IMR-90 (cell line): ENCODE data around the gene PARP12. TPM values are rescaled to one million over a fixed set of nuclear protein-coding genes. Genes with fewer than 3 reads are reported as not detected.

ENCODE experiments used
- ATAC-seq: fragments of 200-7000 bp; cut with Tn5 transposase; 2 replicates; pipeline ENCODE4 v1.9.1; 2020; ENCODE audit warnings: low read depth, mild to moderate bottlenecking, moderate library complexity
- BruUV-seq: library from RNA; stranded (reverse); fragments of 400-500 nt; replicated peaks from 2 replicates; lab custom pipeline; 2021; lab: Mats Ljungman, UMichigan
- CTCF ChIA-PET: fragments of 300-600 bp; formaldehyde crosslinking; extraction: SDS; loops from one replicate; lab custom pipeline; 2021; ENCODE audit warnings: antibody characterized with exemption; lab: Yijun Ruan, JAX
- POLR2A ChIA-PET: fragments of 300-600 bp; sonication (Branson Sonifier 250); formaldehyde crosslinking; loops from one replicate; lab custom pipeline; 2022; ENCODE audit warnings: antibody characterized with exemption; ENCODE audit not compliant: unreplicated experiment; lab: Charles Lee
- DNase-seq: peaks from one replicate; pipeline ENCODE4 v3.0.0; 2013
- H2AFZ ChIP-seq: replicated peaks from 2 replicates; pipeline ENCODE3; 2013; ENCODE audit warnings: low read length, mild to moderate bottlenecking; ENCODE audit not compliant: poor library complexity
- H2AK5ac ChIP-seq: 2 replicates; pipeline ENCODE4 v1.6.1; 2013; ENCODE audit warnings: low read depth, low read length, inconsistent platforms
- H2AK9ac ChIP-seq: replicated peaks from 2 replicates; pipeline ENCODE3; 2013; ENCODE audit warnings: mild to moderate bottlenecking, low read depth, low read length, moderate library complexity; ENCODE audit not compliant: poor library complexity
- H2BK120ac ChIP-seq: 2 replicates; pipeline ENCODE4 v1.6.1; 2013; ENCODE audit warnings: low read depth, low read length, inconsistent platforms
- H2BK15ac ChIP-seq: 3 replicates; pipeline ENCODE4 v1.6.1; 2013; ENCODE audit warnings: low read depth, low read length, inconsistent platforms
- H2BK20ac ChIP-seq: 2 replicates; pipeline ENCODE4 v1.6.1; 2013; ENCODE audit warnings: low read depth, mild to moderate bottlenecking, inconsistent platforms, low read length, moderate library complexity
- H2BK5ac ChIP-seq: 2 replicates; pipeline ENCODE4 v1.6.1; 2013; ENCODE audit warnings: mild to moderate bottlenecking, low read depth, low read length, inconsistent platforms; ENCODE audit not compliant: poor library complexity, severe bottlenecking
- H3K14ac ChIP-seq: replicated peaks from 2 replicates; pipeline ENCODE4 v1.6.1; 2013; ENCODE audit warnings: low read depth, low read length, inconsistent platforms
- H3K18ac ChIP-seq: 2 replicates; pipeline ENCODE4 v1.6.1; 2013; ENCODE audit warnings: low read depth, low read length, control low read depth
- H3K23ac ChIP-seq: 2 replicates; pipeline ENCODE4 v1.6.1; 2013; ENCODE audit warnings: low read depth, low read length, inconsistent platforms
- H3K27ac ChIP-seq: 2 replicates; pipeline ENCODE4 v1.5.1; 2013; ENCODE audit warnings: mild to moderate bottlenecking, control low read depth, low read length; ENCODE audit not compliant: insufficient read depth
- H3K27me3 ChIP-seq: 2 replicates; pipeline ENCODE4 v1.6.1; 2013; ENCODE audit warnings: low read length; ENCODE audit not compliant: control insufficient read depth, insufficient read depth
- H3K36me3 ChIP-seq: 2 replicates; pipeline ENCODE4 v1.6.1; 2013; ENCODE audit warnings: low read length, mixed read lengths; ENCODE audit not compliant: control insufficient read depth, insufficient read depth
- H3K4ac ChIP-seq: 2 replicates; pipeline ENCODE4 v1.6.1; 2013; ENCODE audit warnings: low read depth, low read length, inconsistent platforms
- H3K4me1 ChIP-seq: 2 replicates; pipeline ENCODE4 v1.6.1; 2013; ENCODE audit warnings: low read length, mixed read lengths; ENCODE audit not compliant: control insufficient read depth, insufficient read depth
- H3K4me2 ChIP-seq: 2 replicates; pipeline ENCODE4 v1.6.1; 2013; ENCODE audit warnings: low read depth, mild to moderate bottlenecking, control low read depth, low read length, moderate library complexity
- H3K4me3 ChIP-seq: 2 replicates; pipeline ENCODE4 v1.5.1; 2013; ENCODE audit warnings: low read depth, mild to moderate bottlenecking, control low read depth, low read length, moderate library complexity; ENCODE audit not compliant: insufficient read depth
- H3K56ac ChIP-seq: 2 replicates; pipeline ENCODE4 v1.6.1; 2013; ENCODE audit warnings: low read length, inconsistent platforms; ENCODE audit not compliant: insufficient read depth; ENCODE audit errors: extremely low read depth
- H3K79me1 ChIP-seq, 2 experiments: 2 replicates each; pipeline ENCODE4 v1.6.1; 2013; ENCODE audit warnings: low read length in 2 of 2, inconsistent platforms in 1 of 2, low read depth in 1 of 2
- H3K9ac ChIP-seq: 2 replicates; pipeline ENCODE4 v1.6.1; 2013; ENCODE audit warnings: low read depth, low read length, control low read depth
- H3K9me1 ChIP-seq: 2 replicates; pipeline ENCODE4 v1.6.1; 2013; ENCODE audit warnings: low read length, inconsistent platforms; ENCODE audit not compliant: insufficient read depth
- H3K9me3 ChIP-seq: 2 replicates; pipeline ENCODE4 v1.6.1; 2013; ENCODE audit warnings: low read length; ENCODE audit not compliant: control insufficient read depth, insufficient read depth
- H4K20me1 ChIP-seq: 2 replicates; pipeline ENCODE4 v1.6.1; 2013; ENCODE audit warnings: low read length, inconsistent platforms; ENCODE audit not compliant: insufficient read depth
- H4K5ac ChIP-seq: 2 replicates; pipeline ENCODE4 v1.6.1; 2013; ENCODE audit warnings: mild to moderate bottlenecking, low read depth, low read length, control low read depth
- H4K8ac ChIP-seq, 2 experiments: 2 replicates each; pipeline ENCODE4 v1.6.1; 2013; ENCODE audit warnings: low read depth in 2 of 2, low read length in 2 of 2, control low read depth in 1 of 2, inconsistent platforms in 1 of 2
- H4K91ac ChIP-seq: 2 replicates; pipeline ENCODE4 v1.6.1; 2013; ENCODE audit warnings: low read depth, low read length, inconsistent platforms; ENCODE audit not compliant: insufficient read depth
- BHLHE40 ChIP-seq: fragments of 150-350 bp; IDR thresholded peaks from 2 replicates; pipeline ENCODE4 v1.6.1; 2016; ENCODE audit warnings: mild to moderate bottlenecking, low read depth, low read length
- CEBPB ChIP-seq: IDR thresholded peaks from 2 replicates; pipeline ENCODE4 v1.6.1; 2012; ENCODE audit warnings: low read depth, low read length, improper control_type of control experiment
- CHD1 ChIP-seq: IDR thresholded peaks from 2 replicates; pipeline ENCODE4 v1.6.1; 2012; ENCODE audit warnings: low read depth, low read length, improper control_type of control experiment
- CTCF ChIP-seq: conservative IDR thresholded peaks from 2 replicates; pipeline ENCODE4 v1.5.1; 2012; ENCODE audit warnings: mild to moderate bottlenecking, low read depth, low read length, improper control_type of control experiment
- FOS ChIP-seq: fragments of 150-350 bp; IDR thresholded peaks from 2 replicates; pipeline ENCODE4 v1.6.1; 2016; ENCODE audit warnings: low read depth, low read length
- MAFK ChIP-seq: IDR thresholded peaks from 2 replicates; pipeline ENCODE4 v1.6.1; 2012; ENCODE audit warnings: low read depth, low read length, improper control_type of control experiment
- MAZ ChIP-seq: IDR thresholded peaks from 2 replicates; pipeline ENCODE4 v1.6.1; 2012; ENCODE audit warnings: low read depth, mild to moderate bottlenecking, low read length, improper control_type of control experiment, moderate library complexity, borderline replicate concordance
- MXI1 ChIP-seq: IDR thresholded peaks from 2 replicates; pipeline ENCODE4 v1.6.1; 2012; ENCODE audit warnings: low read depth, mild to moderate bottlenecking, low read length, moderate library complexity, borderline replicate concordance
- NFE2L2 ChIP-seq: fragments of 150-350 bp; IDR thresholded peaks from 2 replicates; pipeline ENCODE4 v1.6.1; 2016; ENCODE audit warnings: low read depth, mild to moderate bottlenecking, low read length
- POLR2A ChIP-seq: IDR thresholded peaks from 2 replicates; pipeline ENCODE4 v1.6.1; 2012; ENCODE audit warnings: mild to moderate bottlenecking, low read depth, low read length
- RAD21 ChIP-seq: IDR thresholded peaks from 2 replicates; pipeline ENCODE4 v1.6.1; 2012; ENCODE audit warnings: low read length, improper control_type of control experiment
- RCOR1 ChIP-seq: IDR thresholded peaks from 2 replicates; pipeline ENCODE4 v1.6.1; 2012; ENCODE audit warnings: mild to moderate bottlenecking, low read length, improper control_type of control experiment; ENCODE audit not compliant: insufficient replicate concordance
- RFX5 ChIP-seq: IDR thresholded peaks from 2 replicates; pipeline ENCODE4 v1.8.0; 2012; ENCODE audit warnings: low read depth, mild to moderate bottlenecking, low read length, moderate library complexity
- SMC3 ChIP-seq: fragments of 150-350 bp; IDR thresholded peaks from 2 replicates; pipeline ENCODE4 v1.6.1; 2016; ENCODE audit warnings: low read depth, mild to moderate bottlenecking, antibody characterized with exemption, low read length, moderate library complexity
- WGBS, 2 experiments: methylation state at CpG; one replicate each; pipeline versions ENCODE4 v1.1.5 to v1.1.7; 2013; ENCODE audit warnings: missing lambda C conversion rate in 2 of 2; ENCODE audit not compliant: insufficient read length in 1 of 2; ENCODE audit errors: extremely low coverage in 2 of 2; 5-methylcytosine and 5-hydroxymethylcytosine counted together
- dilution Hi-C: fragments of 300-500 bp; cut with HindIII; formaldehyde crosslinking; loops from one replicate; pipeline ENCODE4 v1.14.3; 2018; ENCODE audit warnings: low sequenced_read_pairs; ENCODE audit not compliant: unreplicated experiment
- in situ Hi-C: fragments of 300-500 bp; cut with MboI; formaldehyde crosslinking; loops from 3 replicates; pipeline ENCODE4 v1.14.3; 2019; ENCODE audit warnings: low sequenced_read_pairs, inconsistent platforms, mixed read lengths
- intact Hi-C: fragments of 100-400 bp; cut with micrococcal nuclease; formaldehyde crosslinking; loops from 2 replicates; pipeline ENCODE4 v1.10.0; 2022
- polyA plus RNA-seq, 3 experiments: library from polyadenylated mRNA; depleted of rRNA; stranded (reverse); fragments of >200 nt; gene quantifications; 2 replicates each; pipeline ENCODE4 v1.2.3, GENCODE V29; 2012; ENCODE audit warnings: low replicate concordance in 1 of 3
- total RNA-seq: library from RNA; depleted of rRNA; stranded (reverse); fragments of >200 nt; gene quantifications from 2 replicates; pipeline ENCODE4 v1.2.3, GENCODE V29; 2012
- TF ChIP-seq, protein P1 (sequence below): fragments of 150-350 bp; IDR thresholded peaks from 2 replicates; pipeline ENCODE4 v1.6.1; 2017; ENCODE audit warnings: mild to moderate bottlenecking, antibody characterized with exemption, low read length, low read depth
- TF ChIP-seq, protein P2 (sequence below): fragments of 150-350 bp; IDR thresholded peaks from 2 replicates; pipeline ENCODE4 v1.6.1; 2016; ENCODE audit warnings: low read depth, mild to moderate bottlenecking, low read length, moderate library complexity, borderline replicate concordance

PARP12 gene
- total and polyA plus RNA-seq, 2 of the 4 experiments (the other 2 are of a cell fraction): 7.2 to 11.3 TPM

DNA sequence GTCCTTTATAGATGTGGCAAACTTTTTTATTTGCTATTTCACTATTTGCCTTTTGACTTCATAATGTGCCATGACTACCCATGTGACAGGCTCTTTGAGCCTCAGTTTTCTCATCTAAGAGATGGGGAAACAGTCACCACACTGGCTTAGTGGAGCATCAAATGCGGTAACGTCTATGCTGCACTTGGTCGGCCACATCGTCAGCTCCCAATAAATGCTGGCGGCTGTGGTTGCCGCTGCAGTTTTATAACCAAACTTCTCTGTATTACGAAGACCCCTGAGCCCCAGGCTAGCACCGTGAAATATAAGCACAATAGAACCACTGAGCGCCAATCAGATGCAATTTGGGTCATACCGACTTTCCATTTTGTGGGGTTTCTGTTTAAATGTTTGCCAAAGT is 56.2 kb downstream of the PARP12 start:
- Histone ChIP-seq H2BK120ac (no peak overlapping the region), H4K20me1 (peaks cover 4% of the 10 kb centered on the region; the same call in 1 of the 2 replicates), H3K9me3 (no peaks in the 10 kb centered on the region), H4K91ac (no peak overlapping the region), H3K4ac (no peak overlapping the region), H3K56ac (no peak overlapping the region), H3K36me3 (no peaks in the 10 kb centered on the region), H3K27me3 (peaks cover 2% of the 10 kb centered on the region; the same call in 1 of the 2 replicates), H2AK9ac (no peak overlapping the region), H3K4me2 (no peak overlapping the region), H3K18ac (no peak overlapping the region), H3K27ac (no peak overlapping the region), H3K79me1 (no peaks in the 10 kb centered on the region; a peak in 1 of 4 replicates), H2BK20ac (no peak overlapping the region), H2BK5ac (no peak overlapping the region), H2AK5ac (no peak overlapping the region), H3K9ac (no peak overlapping the region), H4K8ac (no peak overlapping the region), H2BK15ac (no peak overlapping the region), H3K4me1 (peaks cover 2% of the 10 kb centered on the region; the same call in 1 of the 2 replicates), H4K5ac (no peak overlapping the region), H3K4me3 (no peak overlapping the region), H3K9me1 (peaks cover 6% of the 10 kb centered on the region), H3K23ac (no peak overlapping the region), H2AFZ (no peak overlapping the region), H3K14ac (no peak overlapping the region)
- DNase-seq: no peak
- WGBS, 2 experiments: 96% methylated on average over 7 of the region's 10 CpGs; no CpG with 5 or more reads in 1 of the 2 experiments
- ChIA-PET POLR2A (no interaction called here), CTCF (interaction anchor here (1.0 to 1.5 kb wide), 5 partner anchors 32 to 572 kb away, joined by 3 to 4 read pairs (median 3); no protein-coding TSS in a partner anchor)
- in situ Hi-C loops (loop anchor here (10.0 kb wide), 2 partner anchors 362 to 572 kb away; no protein-coding TSS in a partner anchor), intact Hi-C loops (no loop called here), dilution Hi-C loops (no loop called here)
- TF ChIP-seq NFE2L2: no peak
- TF ChIP-seq, protein P1, sequence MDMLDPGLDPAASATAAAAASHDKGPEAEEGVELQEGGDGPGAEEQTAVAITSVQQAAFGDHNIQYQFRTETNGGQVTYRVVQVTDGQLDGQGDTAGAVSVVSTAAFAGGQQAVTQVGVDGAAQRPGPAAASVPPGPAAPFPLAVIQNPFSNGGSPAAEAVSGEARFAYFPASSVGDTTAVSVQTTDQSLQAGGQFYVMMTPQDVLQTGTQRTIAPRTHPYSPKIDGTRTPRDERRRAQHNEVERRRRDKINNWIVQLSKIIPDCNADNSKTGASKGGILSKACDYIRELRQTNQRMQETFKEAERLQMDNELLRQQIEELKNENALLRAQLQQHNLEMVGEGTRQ: no peak
- no peak for TF ChIP-seq BHLHE40
- TF ChIP-seq RAD21: no peak
- TF ChIP-seq FOS: no peak
- TF ChIP-seq, protein P2, sequence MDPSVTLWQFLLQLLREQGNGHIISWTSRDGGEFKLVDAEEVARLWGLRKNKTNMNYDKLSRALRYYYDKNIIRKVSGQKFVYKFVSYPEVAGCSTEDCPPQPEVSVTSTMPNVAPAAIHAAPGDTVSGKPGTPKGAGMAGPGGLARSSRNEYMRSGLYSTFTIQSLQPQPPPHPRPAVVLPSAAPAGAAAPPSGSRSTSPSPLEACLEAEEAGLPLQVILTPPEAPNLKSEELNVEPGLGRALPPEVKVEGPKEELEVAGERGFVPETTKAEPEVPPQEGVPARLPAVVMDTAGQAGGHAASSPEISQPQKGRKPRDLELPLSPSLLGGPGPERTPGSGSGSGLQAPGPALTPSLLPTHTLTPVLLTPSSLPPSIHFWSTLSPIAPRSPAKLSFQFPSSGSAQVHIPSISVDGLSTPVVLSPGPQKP: no peak
- no peak for TF ChIP-seq SMC3
- no peak for TF ChIP-seq MAZ
- TF ChIP-seq RFX5: no peak
- TF ChIP-seq RCOR1: no peak
- TF ChIP-seq CHD1: no peak
- no peak for TF ChIP-seq MAFK
- no peak for TF ChIP-seq CEBPB
- TF ChIP-seq CTCF: no peak
- no peak for TF ChIP-seq MXI1
- no peak for TF ChIP-seq POLR2A
- ATAC-seq: no peak
- no TSS peak for BruUV-seq
